ENCODE data around the gene KIF26A.
"Not testable (repeated sequence)": the region's sequence is repeated elsewhere in the genome, so short reads cannot be mapped to it uniquely, and the experiment has no call there.

KIF26A gene

GRCh38 chr14:104194016-104194415 lies 55.6 kb downstream of the KIF26A start:
- no peak for DNase-seq (ENCODE audit: low spot score)

GRCh38 chr14:104194716-104195115 lies 56.3 kb downstream of the KIF26A start:
- no peak for DNase-seq (ENCODE audit: low spot score)

- no peak for DNase-seq (ENCODE audit: low spot score)
Measured at GRCh38 chr14:104195361-104195760, 57.0 kb downstream of the KIF26A start.

- DNase-seq (ENCODE audit: low spot score) = no peak
Measured at GRCh38 chr14:104195878-104196277, 57.5 kb downstream of the KIF26A start.

- DNase-seq (ENCODE audit: low spot score) = no peak
Measured at GRCh38 chr14:104196461-104197140, 58.2 kb downstream of the KIF26A start.

- no peak for DNase-seq (ENCODE audit: low spot score)
Measured at GRCh38 chr14:104197449-104198247, 59.3 kb downstream of the KIF26A start.

- no peak for DNase-seq (ENCODE audit: low spot score)
Measured at GRCh38 chr14:104199266-104199895, 61.0 kb downstream of the KIF26A start.

- DNase-seq (ENCODE audit: low spot score) = no peak
Measured at GRCh38 chr14:104200106-104200505, 61.7 kb downstream of the KIF26A start.

GRCh38 chr14:104200591-104200990 lies 62.2 kb downstream of the KIF26A start:
- DNase-seq (ENCODE audit: low spot score) = no peak

GRCh38 chr14:104201063-104201462 lies 62.7 kb downstream of the KIF26A start:
- DNase-seq (ENCODE audit: low spot score) = no peak

- no peak for DNase-seq (ENCODE audit: low spot score)
Measured at GRCh38 chr14:104201496-104201895, 63.1 kb downstream of the KIF26A start.

GRCh38 chr14:104202259-104203070 lies 64.1 kb downstream of the KIF26A start:
- no peak for DNase-seq (ENCODE audit: low spot score)

- no peak for DNase-seq (ENCODE audit: low spot score)
Measured at GRCh38 chr14:104203071-104203425, 64.7 kb downstream of the KIF26A start.

- DNase-seq (ENCODE audit: low spot score) = no peak
Measured at GRCh38 chr14:104204660-104205149, 66.3 kb downstream of the KIF26A start.

GRCh38 chr14:104205781-104206180 lies 67.4 kb downstream of the KIF26A start:
- DNase-seq (ENCODE audit: low spot score) = no peak

GRCh38 chr14:104206281-104206904 lies 68.0 kb downstream of the KIF26A start:
- no peak for DNase-seq (ENCODE audit: low spot score)

- DNase-seq (ENCODE audit: low spot score) = no peak
Measured at GRCh38 chr14:104207142-104208014, 69.0 kb downstream of the KIF26A start.

- DNase-seq (ENCODE audit: low spot score) = not testable (repeated sequence)
Measured at GRCh38 chr14:104208015-104208295, 69.6 kb downstream of the KIF26A start.

- not testable (repeated sequence) for DNase-seq (ENCODE audit: low spot score)
Measured at GRCh38 chr14:104208331-104208730, 69.9 kb downstream of the KIF26A start.

- not testable (repeated sequence) for DNase-seq (ENCODE audit: low spot score)
Measured at GRCh38 chr14:104209071-104209470, 70.7 kb downstream of the KIF26A start.
